A673 (cell line): ENCODE data around the gene PARD6A. TPM values are rescaled to one million over a fixed set of nuclear protein-coding genes. Genes with fewer than 3 reads are reported as not detected.

Experiments used
- BruUV-seq: library from RNA; stranded (reverse); fragments of 400-500 nt; replicated peaks from 2 replicates; lab custom pipeline; 2021; lab: Mats Ljungman, UMichigan
- CTCF ChIA-PET: fragments of 300-600 bp; sonication (Branson Sonifier 250); formaldehyde crosslinking; loops from one replicate; lab custom pipeline; 2022; ENCODE audit warnings: antibody characterized with exemption; lab: Charles Lee
- POLR2A ChIA-PET: fragments of 300-600 bp; sonication (Branson Sonifier 250); formaldehyde crosslinking; loops from one replicate; lab custom pipeline; 2022; ENCODE audit warnings: antibody characterized with exemption; ENCODE audit not compliant: low non-redundant PET; lab: Charles Lee
- DNase-seq: peaks from one replicate; pipeline ENCODE4 v3.0.0-alpha.2; 2015; ENCODE audit warnings: low spot score
- H3K27ac ChIP-seq: fragments of 200-600 bp; sonication (generic); 2 replicates; pipeline ENCODE4 v1.5.1; 2016; ENCODE audit warnings: mixed run types, low read depth, mild to moderate bottlenecking, mixed read lengths, antibody characterized with exemption, low read length; ENCODE audit not compliant: poor library complexity, severe bottlenecking
- H3K27me3 ChIP-seq: fragments of 200-600 bp; sonication (generic); replicated peaks from 2 replicates; pipeline ENCODE4 v1.6.1; 2017; ENCODE audit warnings: mixed run types, low read depth, mild to moderate bottlenecking, mixed read lengths, antibody characterized with exemption, low read length; ENCODE audit not compliant: insufficient read depth, poor library complexity
- H3K36me3 ChIP-seq: fragments of 200-600 bp; sonication (generic); 2 replicates; pipeline ENCODE4 v1.6.1; 2016; ENCODE audit warnings: mixed run types, mild to moderate bottlenecking, mixed read lengths, antibody characterized with exemption, low read length; ENCODE audit not compliant: insufficient read depth, poor library complexity, severe bottlenecking
- H3K4me1 ChIP-seq: fragments of 200-600 bp; sonication (generic); 2 replicates; pipeline ENCODE4 v1.6.1; 2017; ENCODE audit warnings: mixed run types, mild to moderate bottlenecking, mixed read lengths, antibody characterized with exemption, low read length; ENCODE audit not compliant: insufficient read depth, poor library complexity, severe bottlenecking
- H3K4me3 ChIP-seq: fragments of 200-600 bp; sonication (generic); 2 replicates; pipeline ENCODE4 v1.5.1; 2016; ENCODE audit warnings: low read depth, mixed run types, mild to moderate bottlenecking, mixed read lengths, low read length; ENCODE audit not compliant: poor library complexity, severe bottlenecking
- H3K9me3 ChIP-seq: fragments of 200-600 bp; sonication (generic); 2 replicates; pipeline ENCODE4 v1.6.1; 2016; ENCODE audit warnings: mixed run types, low read depth, mild to moderate bottlenecking, mixed read lengths, antibody characterized with exemption, low read length; ENCODE audit not compliant: poor library complexity, severe bottlenecking
- CTCF ChIP-seq: fragments of 300-800, 200-600 bp; sonication (generic); conservative IDR thresholded peaks from 2 replicates; pipeline ENCODE4 v1.5.1; 2017; ENCODE audit warnings: low read depth, mild to moderate bottlenecking, antibody characterized with exemption, low read length, moderate library complexity, mixed read lengths
- EZH2 ChIP-seq: fragments of 200-600 bp; sonication (generic); IDR thresholded peaks from 2 replicates; pipeline ENCODE4 v1.6.1; 2017; ENCODE audit warnings: borderline replicate concordance, low read depth, mild to moderate bottlenecking, mixed read lengths, antibody characterized with exemption, low read length; ENCODE audit not compliant: poor library complexity, severe bottlenecking
- intact Hi-C: fragments of 100-400 bp; cut with micrococcal nuclease; formaldehyde crosslinking; loops from one replicate; pipeline ENCODE4 v1.10.0; 2022; ENCODE audit not compliant: unreplicated experiment
- total RNA-seq: library from RNA; stranded (reverse); gene quantifications from 2 replicates; pipeline ENCODE4 v1.2.3, GENCODE V29; 2021

Gene PARD6A
- total RNA-seq, 1 experiment from 2014 or later, result 8.6 TPM

GRCh38 chr16:67666559-67667452 lies 6.0 kb downstream of the PARD6A start, which contains the start of the genes C16orf86 and ENKD1:
TSS of gene C16orf86 (plus strand) at chr16:67666814. CDS start at chr16:67666971, 157 bp downstream.
TSS of gene ENKD1 (minus strand) at chr16:67666750. CDS start at chr16:67666442, 308 bp downstream.
- no peaks in the 10 kb centered on the region for H3K36me3 ChIP-seq
- no peaks in the 10 kb centered on the region for H3K27me3 ChIP-seq
- intact Hi-C loops, result loop anchor here (5.0 kb wide), 1 partner anchor 105 kb away; the partner anchor contains the start of gene CTCF
- BruUV-seq, result no TSS peak
- CTCF ChIA-PET, result interaction anchor here (1.1 to 3.8 kb wide), 3 partner anchors 120 to 146 kb away, joined by 3 to 22 read pairs (median 19); no protein-coding TSS in a partner anchor
- POLR2A ChIA-PET, result no interaction called here
- peak; percentile 85 for DNase-seq
- H3K9me3 ChIP-seq, result no peaks in the 10 kb centered on the region
- peak within 1 kb of the TSS; percentile 48 for H3K27ac ChIP-seq
- TF ChIP-seq CTCF (no peak), EZH2 (no peak)
- H3K4me3 ChIP-seq, result peak within 1 kb of the TSS; percentile 59
- peaks cover 10% of the 10 kb centered on the region for H3K4me1 ChIP-seq

GRCh38 chr16:67667453-67667816 lies 6.7 kb downstream of the PARD6A start:
- ChIA-PET POLR2A (no interaction called here), CTCF (interaction anchor here (1.1 to 3.8 kb wide), 3 partner anchors 121 to 146 kb away, joined by 3 to 22 read pairs (median 19); no protein-coding TSS in a partner anchor)
- H3K4me3 ChIP-seq, result no peak overlapping the region
- no peaks in the 10 kb centered on the region for H3K36me3 ChIP-seq
- TF ChIP-seq EZH2 (no peak), CTCF (no peak)
- no peak overlapping the region for H3K27ac ChIP-seq
- BruUV-seq, result no TSS peak
- H3K9me3 ChIP-seq, result no peaks in the 10 kb centered on the region
- DNase-seq, result no peak
- peaks cover 10% of the 10 kb centered on the region for H3K4me1 ChIP-seq
- H3K27me3 ChIP-seq, result no peaks in the 10 kb centered on the region
- intact Hi-C loops, result loop anchor here (5.0 kb wide), 1 partner anchor 105 kb away; the partner anchor contains the start of gene CTCF

- TF ChIP-seq CTCF (peak; percentile 85), EZH2 (no peak)
- CTCF ChIA-PET, result interaction anchor here (1.1 to 3.8 kb wide), 3 partner anchors 121 to 147 kb away, joined by 3 to 22 read pairs (median 19); no protein-coding TSS in a partner anchor
- Histone ChIP-seq H3K27ac (no peak overlapping the region), H3K4me1 (peaks cover 12% of the 10 kb centered on the region), H3K9me3 (no peaks in the 10 kb centered on the region), H3K27me3 (no peaks in the 10 kb centered on the region), H3K4me3 (no peak overlapping the region), H3K36me3 (no peaks in the 10 kb centered on the region)
- DNase-seq, result peak; percentile 96
- POLR2A ChIA-PET, result no interaction called here
- intact Hi-C loops, result loop anchor here (1.0 to 5.0 kb wide), 2 partner anchors 106 to 147 kb away; partner anchors contain the start of gene CTCF
- BruUV-seq, result no TSS peak
Observed at GRCh38 chr16:67667817-67668494, 7.2 kb downstream of the PARD6A start.
